ENCODE measurements around the gene MAP3K20.

DNA sequence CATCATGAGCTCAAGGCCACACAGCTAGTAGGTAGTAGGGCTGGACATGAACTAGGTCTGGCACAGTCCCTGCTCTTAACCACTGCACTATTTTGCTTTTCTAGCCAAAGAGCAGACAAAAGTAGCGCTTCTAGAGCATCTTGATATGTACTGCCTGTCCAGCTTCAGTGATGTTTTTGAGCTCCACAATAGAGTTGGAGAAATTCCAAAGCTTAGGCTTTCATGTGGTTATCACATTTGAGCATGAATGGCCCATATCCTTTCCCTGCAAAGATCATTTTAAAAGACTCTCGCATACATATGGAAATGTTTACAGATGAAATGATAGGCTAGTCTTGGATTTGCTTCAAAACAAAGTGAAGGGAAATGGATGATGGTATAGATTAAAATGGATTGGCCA is 128.7 kb downstream of the MAP3K20 start:
- TF ChIP-seq EZH2 (IDR thresholded peaks at IDR 0.05; ENCODE audit: borderline replicate concordance, low read depth, low read length, severe bottlenecking) = no peak
- TF ChIP-seq, protein P1, sequence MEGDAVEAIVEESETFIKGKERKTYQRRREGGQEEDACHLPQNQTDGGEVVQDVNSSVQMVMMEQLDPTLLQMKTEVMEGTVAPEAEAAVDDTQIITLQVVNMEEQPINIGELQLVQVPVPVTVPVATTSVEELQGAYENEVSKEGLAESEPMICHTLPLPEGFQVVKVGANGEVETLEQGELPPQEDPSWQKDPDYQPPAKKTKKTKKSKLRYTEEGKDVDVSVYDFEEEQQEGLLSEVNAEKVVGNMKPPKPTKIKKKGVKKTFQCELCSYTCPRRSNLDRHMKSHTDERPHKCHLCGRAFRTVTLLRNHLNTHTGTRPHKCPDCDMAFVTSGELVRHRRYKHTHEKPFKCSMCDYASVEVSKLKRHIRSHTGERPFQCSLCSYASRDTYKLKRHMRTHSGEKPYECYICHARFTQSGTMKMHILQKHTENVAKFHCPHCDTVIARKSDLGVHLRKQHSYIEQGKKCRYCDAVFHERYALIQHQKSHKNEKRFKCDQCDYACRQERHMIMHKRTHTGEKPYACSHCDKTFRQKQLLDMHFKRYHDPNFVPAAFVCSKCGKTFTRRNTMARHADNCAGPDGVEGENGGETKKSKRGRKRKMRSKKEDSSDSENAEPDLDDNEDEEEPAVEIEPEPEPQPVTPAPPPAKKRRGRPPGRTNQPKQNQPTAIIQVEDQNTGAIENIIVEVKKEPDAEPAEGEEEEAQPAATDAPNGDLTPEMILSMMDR (IDR thresholded peaks at IDR 0.05; ENCODE audit: borderline replicate concordance, extremely low read depth, low read length, poor library complexity, severe bottlenecking) = no peak

All from DND-41 (cell line).